Endothelial cell of umbilical vein (primary cell): ENCODE results near the gene ZFP62. TPM values are rescaled to one million over a fixed set of nuclear protein-coding genes. Genes with fewer than 3 reads are reported as not detected.

ENCODE experiments used
- BruUV-seq: library from RNA; stranded (reverse); fragments of 400-500 nt; replicated peaks from 2 replicates; lab custom pipeline; 2021; lab: Mats Ljungman, UMichigan
- CTCF ChIA-PET: fragments of 300-600, 350-600 bp; sonication (Branson Sonifier 250); formaldehyde crosslinking; loops from one replicate; lab custom pipeline; 2021; ENCODE audit warnings: antibody characterized with exemption, inconsistent platforms; lab: Charles Lee
- POLR2A ChIA-PET: fragments of 300-600, 350-600 bp; sonication (Branson Sonifier 250); formaldehyde crosslinking; loops from one replicate; lab custom pipeline; 2021; ENCODE audit warnings: antibody characterized with exemption, inconsistent platforms; lab: Charles Lee
- DNase-seq: peaks from one replicate; pipeline ENCODE4 v3.0.0-alpha.2; 2011; ENCODE audit warnings: low read depth, low spot score
- FAIRE-seq: peaks from 2 replicates; lab custom pipeline; 2011; peaks lifted over from hg19 to GRCh38; lab: Jason Lieb, UNC
- H2AFZ ChIP-seq: 2 replicates; pipeline ENCODE4 v1.6.0; 2012; ENCODE audit warnings: low read depth, low read length, control low read depth, inconsistent platforms
- H3K27ac ChIP-seq: 2 replicates; pipeline ENCODE4 v1.5.1; 2011; ENCODE audit warnings: low read depth, mild to moderate bottlenecking, control low read depth, low read length, moderate library complexity; ENCODE audit not compliant: insufficient read depth
- H3K27me3 ChIP-seq, 2 experiments: 2 replicates each; pipeline versions ENCODE4 v1.6.0 to v1.6.1; 2011; ENCODE audit warnings: low read length in 2 of 2, mixed read lengths in 1 of 2; ENCODE audit not compliant: control insufficient read depth in 2 of 2, insufficient read depth in 2 of 2
- H3K36me3 ChIP-seq, 2 experiments: 2 replicates in 1 of 2; 3 replicates in 1 of 2; pipeline ENCODE4 v1.5.1; 2011; ENCODE audit warnings: low read length in 2 of 2, mild to moderate bottlenecking in 1 of 2, moderate library complexity in 1 of 2; ENCODE audit not compliant: control insufficient read depth in 2 of 2, insufficient read depth in 2 of 2; ENCODE audit errors: extremely low read depth in 1 of 2
- H3K4me1 ChIP-seq: 3 replicates; pipeline ENCODE4 v1.5.1; 2011; ENCODE audit warnings: mild to moderate bottlenecking, low read length; ENCODE audit not compliant: control insufficient read depth, insufficient read depth; ENCODE audit errors: extremely low read depth
- H3K4me2 ChIP-seq: 2 replicates; pipeline ENCODE4 v1.6.1; 2011; ENCODE audit warnings: low read length, control low read depth, mixed read lengths; ENCODE audit not compliant: insufficient read depth
- H3K4me3 ChIP-seq, 3 experiments: fragments of 200-600 bp in 1 of 3; sonication (generic), shearing (Covaris generic) in 1 of 3; replicated peaks in 1 of 3; 2 replicates each; pipeline ENCODE4 v1.5.1; 2011 to 2016; ENCODE audit warnings: control low read depth in 3 of 3, low read length in 3 of 3, mild to moderate bottlenecking in 2 of 3, inconsistent platforms in 1 of 3, low read depth in 1 of 3, moderate library complexity in 1 of 3; ENCODE audit not compliant: insufficient read depth in 1 of 3
- H3K79me2 ChIP-seq: 2 replicates; pipeline ENCODE4 v1.6.0; 2012; ENCODE audit warnings: low read length, inconsistent platforms; ENCODE audit not compliant: control insufficient read depth, insufficient read depth
- H3K9ac ChIP-seq: replicated peaks from 2 replicates; pipeline ENCODE3; 2011; ENCODE audit warnings: low read length, control low read depth; ENCODE audit not compliant: insufficient read depth; ENCODE audit errors: extremely low read depth
- H3K9me1 ChIP-seq: replicated peaks from 3 replicates; pipeline ENCODE4 v1.6.0; 2011; ENCODE audit warnings: mild to moderate bottlenecking, low read length; ENCODE audit not compliant: control insufficient read depth, insufficient read depth; ENCODE audit errors: extremely low read depth
- H3K9me3 ChIP-seq: replicated peaks from 2 replicates; pipeline ENCODE4 v1.5.1; 2012; ENCODE audit warnings: low read length, inconsistent platforms; ENCODE audit not compliant: control insufficient read depth, insufficient read depth
- H4K20me1 ChIP-seq: replicated peaks from 2 replicates; pipeline ENCODE3; 2011; ENCODE audit warnings: mild to moderate bottlenecking, low read length; ENCODE audit not compliant: control insufficient read depth, insufficient read depth; ENCODE audit errors: extremely low read depth
- EZH2 ChIP-seq: IDR thresholded peaks from 2 replicates; pipeline ENCODE4 v1.6.1; 2012; ENCODE audit warnings: borderline replicate concordance, low read depth, mild to moderate bottlenecking, moderate library complexity, low read length, inconsistent platforms; ENCODE audit not compliant: severe bottlenecking
- FOS ChIP-seq: IDR thresholded peaks from 2 replicates; pipeline ENCODE4 v1.6.1; 2011; ENCODE audit warnings: mild to moderate bottlenecking, low read length, moderate library complexity, borderline replicate concordance; ENCODE audit not compliant: insufficient read depth
- GATA2 ChIP-seq: IDR thresholded peaks from 2 replicates; pipeline ENCODE4 v1.7.0; 2011; ENCODE audit warnings: low read depth, mild to moderate bottlenecking, moderate library complexity, mixed read lengths, low read length; ENCODE audit not compliant: insufficient read length, insufficient read depth
- JUN ChIP-seq: IDR thresholded peaks from 2 replicates; pipeline ENCODE4 v1.6.1; 2011; ENCODE audit warnings: borderline replicate concordance, low read depth; ENCODE audit not compliant: insufficient read length, insufficient read depth
- MYC ChIP-seq: IDR thresholded peaks from one replicate; pipeline ENCODE4 v1.6.1; 2011; ENCODE audit warnings: mild to moderate bottlenecking, low read depth, low read length
- POLR2A ChIP-seq: IDR thresholded peaks from 2 replicates; pipeline ENCODE4 v1.6.1; 2012; ENCODE audit warnings: low read depth, mild to moderate bottlenecking, control low read depth, low read length
- POLR2AphosphoS5 ChIP-seq: IDR thresholded peaks from 2 replicates; pipeline ENCODE4 v1.6.1; 2012; ENCODE audit warnings: low read depth, mild to moderate bottlenecking, control low read depth, low read length, moderate library complexity; ENCODE audit not compliant: insufficient read depth
- dilution Hi-C: fragments of 300-500 bp; cut with MboI; formaldehyde crosslinking; loops from one replicate; pipeline ENCODE4 v1.15.0; 2019; ENCODE audit warnings: low sequenced_read_pairs; ENCODE audit not compliant: extremely low pct_ligation_motif_present
- intact Hi-C: fragments of 100-400 bp; cut with micrococcal nuclease; formaldehyde crosslinking; loops from one replicate; pipeline ENCODE4 v1.10.0; 2022
- polyA plus RNA-seq, 4 experiments: library from polyadenylated mRNA; depleted of rRNA in 3 of 4; stranded (reverse) in 3 of 4; unstranded in 1 of 4; fragments of >200 nt; gene quantifications; 2 replicates each; pipeline versions ENCODE4 v1.2.1 to v1.2.3, GENCODE V29; 2011 to 2012; ENCODE audit warnings: missing spikeins in 1 of 4
- total RNA-seq: library from RNA; stranded (reverse); gene quantifications from 2 replicates; pipeline ENCODE4 v1.2.3, GENCODE V29; 2021
- TF ChIP-seq, protein P1 (sequence below): IDR thresholded peaks from 2 replicates; pipeline ENCODE4 v1.6.1; 2011; ENCODE audit not compliant: insufficient read depth, insufficient read length
- TF ChIP-seq, protein P2 (sequence below), 2 donors: IDR thresholded peaks; 1 replicate in 1 of 2; 2 replicates in 1 of 2; pipeline ENCODE4 v1.5.1; 2011; ENCODE audit warnings: low read length in 2 of 2, mild to moderate bottlenecking in 2 of 2, moderate library complexity in 2 of 2, control low read depth in 1 of 2, inconsistent platforms in 1 of 2, low read depth in 1 of 2; ENCODE audit not compliant: insufficient read depth in 1 of 2; ENCODE audit errors: extremely low read depth in 1 of 2

The ZFP62 gene
- total and polyA plus RNA-seq, 2 donors (not counting 3 experiments of a cell fraction or from before 2014, with no cell fraction given), result 3.7 to 19.7 TPM

DNA sequence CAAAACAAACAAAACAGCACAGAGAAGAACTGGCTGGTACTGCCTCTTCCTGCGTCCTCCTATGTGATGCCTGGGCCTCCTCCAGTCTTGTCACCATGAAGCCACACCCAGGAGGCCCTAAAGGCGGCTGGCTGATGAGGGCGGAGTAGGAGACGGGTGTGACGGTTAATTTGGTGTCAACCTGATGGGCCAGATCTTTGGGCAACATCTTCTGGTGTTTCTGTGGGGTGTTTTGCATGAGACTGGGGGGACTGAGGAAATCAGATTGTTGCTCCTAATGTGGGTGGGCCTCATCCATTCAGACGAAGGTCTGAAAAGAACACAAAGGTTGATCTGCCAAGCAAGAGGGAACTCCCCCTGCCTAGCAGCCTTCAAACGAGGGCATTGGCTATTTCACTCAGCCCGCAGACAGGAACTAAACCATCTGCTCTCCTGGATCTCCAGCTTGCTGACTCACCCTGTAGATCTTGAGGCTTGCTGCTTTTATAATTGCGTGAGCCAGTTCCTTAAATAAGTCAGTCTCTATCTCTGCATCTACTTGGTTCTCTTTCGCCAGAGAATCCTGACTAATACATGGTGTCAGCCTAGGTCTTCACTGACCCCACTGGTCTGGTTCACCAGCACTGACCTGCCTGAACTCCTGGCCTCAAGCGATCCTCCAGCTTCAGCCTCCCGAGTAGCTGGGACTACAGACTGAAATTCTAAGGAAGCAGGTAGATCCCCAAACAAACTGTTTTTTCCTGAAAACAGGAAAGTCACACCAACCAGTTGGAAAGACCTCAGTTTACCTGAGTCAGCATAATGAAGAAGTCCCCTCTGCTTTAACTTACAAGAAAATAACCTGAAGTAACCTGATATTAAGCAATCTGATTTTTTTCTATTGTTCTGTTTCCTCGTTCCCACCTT, 12.8 kb upstream of the ZFP62 start:
- H3K9me3 ChIP-seq, result no peaks in the 10 kb centered on the region
- H3K79me2 ChIP-seq, result no peaks in the 10 kb centered on the region
- dilution Hi-C loops (no loop called here), intact Hi-C loops (no loop called here)
- H2AFZ ChIP-seq, result no peak overlapping the region
- H3K27ac ChIP-seq, result no peak overlapping the region
- peaks cover 2 to 7% of the 10 kb centered on the region in 2 experiments for H3K27me3 ChIP-seq
- H3K36me3 ChIP-seq, result no peaks in the 10 kb centered on the region
- no TSS peak for BruUV-seq
- H3K9ac ChIP-seq, result no peak overlapping the region
- ChIA-PET POLR2A (no interaction called here), CTCF (interaction anchor here (1.3 kb wide), 1 partner anchor 16 kb away, joined by 3 read pairs; no protein-coding TSS in a partner anchor)
- no peak overlapping the region for H3K4me3 ChIP-seq
- FAIRE-seq (no peak), DNase-seq (no peak)
- TF ChIP-seq GATA2 (no peak), POLR2A (no peak), EZH2 (no peak), MYC (no peak), POLR2AphosphoS5 (no peak), FOS (no peak), JUN (no peak)
- TF ChIP-seq, protein P1, sequence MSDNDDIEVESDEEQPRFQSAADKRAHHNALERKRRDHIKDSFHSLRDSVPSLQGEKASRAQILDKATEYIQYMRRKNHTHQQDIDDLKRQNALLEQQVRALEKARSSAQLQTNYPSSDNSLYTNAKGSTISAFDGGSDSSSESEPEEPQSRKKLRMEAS, result no peak
- TF ChIP-seq, protein P2, sequence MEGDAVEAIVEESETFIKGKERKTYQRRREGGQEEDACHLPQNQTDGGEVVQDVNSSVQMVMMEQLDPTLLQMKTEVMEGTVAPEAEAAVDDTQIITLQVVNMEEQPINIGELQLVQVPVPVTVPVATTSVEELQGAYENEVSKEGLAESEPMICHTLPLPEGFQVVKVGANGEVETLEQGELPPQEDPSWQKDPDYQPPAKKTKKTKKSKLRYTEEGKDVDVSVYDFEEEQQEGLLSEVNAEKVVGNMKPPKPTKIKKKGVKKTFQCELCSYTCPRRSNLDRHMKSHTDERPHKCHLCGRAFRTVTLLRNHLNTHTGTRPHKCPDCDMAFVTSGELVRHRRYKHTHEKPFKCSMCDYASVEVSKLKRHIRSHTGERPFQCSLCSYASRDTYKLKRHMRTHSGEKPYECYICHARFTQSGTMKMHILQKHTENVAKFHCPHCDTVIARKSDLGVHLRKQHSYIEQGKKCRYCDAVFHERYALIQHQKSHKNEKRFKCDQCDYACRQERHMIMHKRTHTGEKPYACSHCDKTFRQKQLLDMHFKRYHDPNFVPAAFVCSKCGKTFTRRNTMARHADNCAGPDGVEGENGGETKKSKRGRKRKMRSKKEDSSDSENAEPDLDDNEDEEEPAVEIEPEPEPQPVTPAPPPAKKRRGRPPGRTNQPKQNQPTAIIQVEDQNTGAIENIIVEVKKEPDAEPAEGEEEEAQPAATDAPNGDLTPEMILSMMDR (IDR thresholded peaks at IDR 0.05; ENCODE audit: extremely low read depth in 1 of 2, insufficient read depth in 1 of 2, low read depth in 1 of 2, low read length in 2 of 2), result no peak
- H3K4me1 ChIP-seq, result no peaks in the 10 kb centered on the region
- H4K20me1 ChIP-seq, result no peaks in the 10 kb centered on the region
- no peak overlapping the region for H3K4me2 ChIP-seq
- H3K9me1 ChIP-seq, result no peaks in the 10 kb centered on the region
